ENCODE results near the gene MS4A2. TPM values are rescaled to one million over a fixed set of nuclear protein-coding genes. Genes with fewer than 3 reads are reported as not detected.

MS4A2 gene
- total and polyA plus RNA-seq, 2 experiments from 2014 or later = not detected

- TF ChIP-seq, protein P1, sequence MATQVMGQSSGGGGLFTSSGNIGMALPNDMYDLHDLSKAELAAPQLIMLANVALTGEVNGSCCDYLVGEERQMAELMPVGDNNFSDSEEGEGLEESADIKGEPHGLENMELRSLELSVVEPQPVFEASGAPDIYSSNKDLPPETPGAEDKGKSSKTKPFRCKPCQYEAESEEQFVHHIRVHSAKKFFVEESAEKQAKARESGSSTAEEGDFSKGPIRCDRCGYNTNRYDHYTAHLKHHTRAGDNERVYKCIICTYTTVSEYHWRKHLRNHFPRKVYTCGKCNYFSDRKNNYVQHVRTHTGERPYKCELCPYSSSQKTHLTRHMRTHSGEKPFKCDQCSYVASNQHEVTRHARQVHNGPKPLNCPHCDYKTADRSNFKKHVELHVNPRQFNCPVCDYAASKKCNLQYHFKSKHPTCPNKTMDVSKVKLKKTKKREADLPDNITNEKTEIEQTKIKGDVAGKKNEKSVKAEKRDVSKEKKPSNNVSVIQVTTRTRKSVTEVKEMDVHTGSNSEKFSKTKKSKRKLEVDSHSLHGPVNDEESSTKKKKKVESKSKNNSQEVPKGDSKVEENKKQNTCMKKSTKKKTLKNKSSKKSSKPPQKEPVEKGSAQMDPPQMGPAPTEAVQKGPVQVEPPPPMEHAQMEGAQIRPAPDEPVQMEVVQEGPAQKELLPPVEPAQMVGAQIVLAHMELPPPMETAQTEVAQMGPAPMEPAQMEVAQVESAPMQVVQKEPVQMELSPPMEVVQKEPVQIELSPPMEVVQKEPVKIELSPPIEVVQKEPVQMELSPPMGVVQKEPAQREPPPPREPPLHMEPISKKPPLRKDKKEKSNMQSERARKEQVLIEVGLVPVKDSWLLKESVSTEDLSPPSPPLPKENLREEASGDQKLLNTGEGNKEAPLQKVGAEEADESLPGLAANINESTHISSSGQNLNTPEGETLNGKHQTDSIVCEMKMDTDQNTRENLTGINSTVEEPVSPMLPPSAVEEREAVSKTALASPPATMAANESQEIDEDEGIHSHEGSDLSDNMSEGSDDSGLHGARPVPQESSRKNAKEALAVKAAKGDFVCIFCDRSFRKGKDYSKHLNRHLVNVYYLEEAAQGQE (IDR thresholded peaks at IDR 0.05; ENCODE audit: unreplicated experiment) = no peak
- no peak for TF ChIP-seq POLR2AphosphoS5 (IDR thresholded peaks at IDR 0.05; ENCODE audit: low read depth)
- TF ChIP-seq JUNB (IDR thresholded peaks at IDR 0.05; ENCODE audit: unreplicated experiment) = no peak
- no peak for TF ChIP-seq CREB1 (CRISPR knock-in tag; IDR thresholded peaks at IDR 0.05; ENCODE audit: low read depth)
- TF ChIP-seq STAT1 (IDR thresholded peaks at IDR 0.05; ENCODE audit: unreplicated experiment) = no peak
Measured at GRCh38 chr11:60095477-60096120, 7.1 kb downstream of the MS4A2 start (continued).

- H3K9me3 Mint-ChIP-seq = no peaks in the 10 kb centered on the region
- H4K20me1 ChIP-seq (replicated peaks; ENCODE audit: insufficient read depth) = no peaks in the 10 kb centered on the region
- no peaks in the 10 kb centered on the region for H3K9me2 ChIP-seq (ENCODE audit: insufficient read depth)
- no peak overlapping the region for H3K4me3 Mint-ChIP-seq
- no peaks in the 10 kb centered on the region for H3K27me3 ChIP-seq (ENCODE audit: insufficient read depth)
- H3K79me2 ChIP-seq (replicated peaks; ENCODE audit: insufficient read depth) = no peaks in the 10 kb centered on the region
- H3K27me3 Mint-ChIP-seq (ENCODE audit: insufficient read depth, low read depth, poor library complexity) = no peaks in the 10 kb centered on the region
- 0 out of 2 replicates have a peak overlapping the region, but pooled peaks have one; percentile 22 for H3K4me2 ChIP-seq
- no peak for DNase-seq (ENCODE audit: low spot score)
- H3K4me1 ChIP-seq (ENCODE audit: insufficient read depth) = peaks cover 5% of the 10 kb centered on the region
- no peaks in the 10 kb centered on the region for H3K36me3 Mint-ChIP-seq (ENCODE audit: low read depth)
- no peak overlapping the region for H3K27ac ChIP-seq (ENCODE audit: low read depth)
- H3F3A ChIP-seq (replicated peaks; ENCODE audit: low read depth) = no peaks in the 10 kb centered on the region
- no peaks in the 10 kb centered on the region for H3K36me3 ChIP-seq (ENCODE audit: insufficient read depth)
- TF ChIP-seq ZNF114 (CRISPR knock-in tag; IDR thresholded peaks at IDR 0.05) = no peak
- no peak for TF ChIP-seq CREB1 (CRISPR knock-in tag; IDR thresholded peaks at IDR 0.05; ENCODE audit: low read depth)
- TF ChIP-seq STAT1 (IDR thresholded peaks at IDR 0.05; ENCODE audit: unreplicated experiment) = no peak
- peaks cover 5% of the 10 kb centered on the region; the same call in 2 of the 3 replicates for H3K4me1 Mint-ChIP-seq
- ATAC-seq = no peak
- H3K27ac Mint-ChIP-seq = no peak overlapping the region
- no peak overlapping the region for H3K4me3 ChIP-seq
- H2AFZ ChIP-seq = no peak overlapping the region
Measured at GRCh38 chr11:60097189-60097588, 8.7 kb downstream of the MS4A2 start.

- Histone ChIP-seq H3K4me3 (no peak overlapping the region), H2AFZ (no peak overlapping the region), H4K20me1 (replicated peaks; ENCODE audit: insufficient read depth) (no peaks in the 10 kb centered on the region), H3K27me3 (ENCODE audit: insufficient read depth) (no peaks in the 10 kb centered on the region), H3K4me2 (no peak overlapping the region), H3K79me2 (replicated peaks; ENCODE audit: insufficient read depth) (no peaks in the 10 kb centered on the region), H3K4me1 (ENCODE audit: insufficient read depth) (peaks cover 5% of the 10 kb centered on the region), H3F3A (replicated peaks; ENCODE audit: low read depth) (no peaks in the 10 kb centered on the region), H3K9me2 (ENCODE audit: insufficient read depth) (no peaks in the 10 kb centered on the region), H3K36me3 (ENCODE audit: insufficient read depth) (no peaks in the 10 kb centered on the region), H3K27ac (ENCODE audit: low read depth) (no peak overlapping the region)
- Mint-ChIP-seq H3K27ac (no peak overlapping the region), H3K36me3 (ENCODE audit: low read depth) (no peaks in the 10 kb centered on the region), H3K9me3 (no peaks in the 10 kb centered on the region), H3K4me3 (no peak overlapping the region), H3K27me3 (ENCODE audit: insufficient read depth, low read depth, poor library complexity) (no peaks in the 10 kb centered on the region), H3K4me1 (peaks cover 5% of the 10 kb centered on the region; the same call in 2 of the 3 replicates)
- DNase-seq (ENCODE audit: low spot score) (no peak), ATAC-seq (no peak)
- TF ChIP-seq, protein P2, sequence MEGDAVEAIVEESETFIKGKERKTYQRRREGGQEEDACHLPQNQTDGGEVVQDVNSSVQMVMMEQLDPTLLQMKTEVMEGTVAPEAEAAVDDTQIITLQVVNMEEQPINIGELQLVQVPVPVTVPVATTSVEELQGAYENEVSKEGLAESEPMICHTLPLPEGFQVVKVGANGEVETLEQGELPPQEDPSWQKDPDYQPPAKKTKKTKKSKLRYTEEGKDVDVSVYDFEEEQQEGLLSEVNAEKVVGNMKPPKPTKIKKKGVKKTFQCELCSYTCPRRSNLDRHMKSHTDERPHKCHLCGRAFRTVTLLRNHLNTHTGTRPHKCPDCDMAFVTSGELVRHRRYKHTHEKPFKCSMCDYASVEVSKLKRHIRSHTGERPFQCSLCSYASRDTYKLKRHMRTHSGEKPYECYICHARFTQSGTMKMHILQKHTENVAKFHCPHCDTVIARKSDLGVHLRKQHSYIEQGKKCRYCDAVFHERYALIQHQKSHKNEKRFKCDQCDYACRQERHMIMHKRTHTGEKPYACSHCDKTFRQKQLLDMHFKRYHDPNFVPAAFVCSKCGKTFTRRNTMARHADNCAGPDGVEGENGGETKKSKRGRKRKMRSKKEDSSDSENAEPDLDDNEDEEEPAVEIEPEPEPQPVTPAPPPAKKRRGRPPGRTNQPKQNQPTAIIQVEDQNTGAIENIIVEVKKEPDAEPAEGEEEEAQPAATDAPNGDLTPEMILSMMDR (conservative IDR thresholded peaks at IDR 0.05; ENCODE audit: low read depth in 2 of 2) = no peak
- TF ChIP-seq ZNF462 (CRISPR knock-in tag; IDR thresholded peaks at IDR 0.05) (no peak), ZNF114 (CRISPR knock-in tag; IDR thresholded peaks at IDR 0.05) (no peak)
Measured at GRCh38 chr11:60098508-60098907, 10.0 kb downstream of the MS4A2 start.

All from GM23338 (cell line).